ENCODE measurements around the gene AIPL1.

DNA sequence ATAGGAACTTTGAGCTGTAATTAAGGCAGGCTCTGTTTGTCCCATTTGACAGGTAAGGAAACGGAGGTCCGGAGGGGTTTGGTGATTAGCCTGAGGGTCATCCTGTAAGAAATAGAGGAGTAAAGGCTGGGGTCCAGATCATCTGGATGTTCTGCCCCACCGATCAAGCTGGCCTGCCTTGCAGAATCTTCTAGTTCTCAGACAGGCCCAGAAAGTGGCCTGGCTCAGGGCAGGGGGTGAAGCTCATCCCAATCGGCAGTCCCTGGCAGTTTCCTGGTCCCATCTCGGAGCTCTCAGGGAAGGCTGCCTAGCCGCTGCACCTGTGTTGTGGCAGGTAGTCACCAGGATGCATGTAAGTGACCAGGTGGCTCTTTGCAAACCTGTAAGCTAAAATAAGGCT is 13.6 kb upstream of the AIPL1 start:
- TF ChIP-seq, protein P1, sequence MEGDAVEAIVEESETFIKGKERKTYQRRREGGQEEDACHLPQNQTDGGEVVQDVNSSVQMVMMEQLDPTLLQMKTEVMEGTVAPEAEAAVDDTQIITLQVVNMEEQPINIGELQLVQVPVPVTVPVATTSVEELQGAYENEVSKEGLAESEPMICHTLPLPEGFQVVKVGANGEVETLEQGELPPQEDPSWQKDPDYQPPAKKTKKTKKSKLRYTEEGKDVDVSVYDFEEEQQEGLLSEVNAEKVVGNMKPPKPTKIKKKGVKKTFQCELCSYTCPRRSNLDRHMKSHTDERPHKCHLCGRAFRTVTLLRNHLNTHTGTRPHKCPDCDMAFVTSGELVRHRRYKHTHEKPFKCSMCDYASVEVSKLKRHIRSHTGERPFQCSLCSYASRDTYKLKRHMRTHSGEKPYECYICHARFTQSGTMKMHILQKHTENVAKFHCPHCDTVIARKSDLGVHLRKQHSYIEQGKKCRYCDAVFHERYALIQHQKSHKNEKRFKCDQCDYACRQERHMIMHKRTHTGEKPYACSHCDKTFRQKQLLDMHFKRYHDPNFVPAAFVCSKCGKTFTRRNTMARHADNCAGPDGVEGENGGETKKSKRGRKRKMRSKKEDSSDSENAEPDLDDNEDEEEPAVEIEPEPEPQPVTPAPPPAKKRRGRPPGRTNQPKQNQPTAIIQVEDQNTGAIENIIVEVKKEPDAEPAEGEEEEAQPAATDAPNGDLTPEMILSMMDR (IDR thresholded peaks at IDR 0.05) = no peak
- TF ChIP-seq POLR2AphosphoS5 (IDR thresholded peaks at IDR 0.05; ENCODE audit: low read depth, low read length) = no peak
